Neural cell (in vitro differentiated cells): ENCODE measurements around the gene FKBP14. TPM values are rescaled to one million over a fixed set of nuclear protein-coding genes. Genes with fewer than 3 reads are reported as not detected.

Experiments used
- H2AFZ ChIP-seq: fragments of 200-600, 300-800 bp; sonication (generic), shearing (Covaris generic); 2 replicates; pipeline ENCODE4 v1.6.0; 2014; ENCODE audit warnings: low read depth, mild to moderate bottlenecking, antibody characterized with exemption, low read length, moderate library complexity
- H3F3A ChIP-seq: fragments of 200-600 bp; shearing (Covaris generic); 2 replicates; pipeline ENCODE4 v1.6.1; 2016; ENCODE audit warnings: mild to moderate bottlenecking, moderate library complexity, mixed read lengths, antibody characterized with exemption, low read length; ENCODE audit not compliant: insufficient read depth, poor library complexity, severe bottlenecking
- H3K27ac ChIP-seq: fragments of 200-600, 300-800 bp; sonication (generic), shearing (Covaris generic); 2 replicates; pipeline ENCODE4 v1.5.1; 2014; ENCODE audit warnings: mild to moderate bottlenecking, low read length, moderate library complexity
- H3K27me3 ChIP-seq: fragments of 300-800, 200-600 bp; sonication (generic), shearing (Covaris generic); 2 replicates; pipeline ENCODE4 v1.6.0; 2014; ENCODE audit warnings: mild to moderate bottlenecking, low read depth, low read length, moderate library complexity; ENCODE audit not compliant: insufficient read depth
- H3K36me3 ChIP-seq: fragments of 300-800, 200-600 bp; sonication (generic), shearing (Covaris generic); 2 replicates; pipeline ENCODE4 v1.5.1; 2014; ENCODE audit warnings: mild to moderate bottlenecking, antibody characterized with exemption, low read length, moderate library complexity; ENCODE audit not compliant: insufficient read depth
- H3K4me2 ChIP-seq: fragments of 300-800, 200-600 bp; sonication (generic), shearing (Covaris generic); 2 replicates; pipeline ENCODE4 v1.6.0; 2014; ENCODE audit warnings: mild to moderate bottlenecking, low read length
- H3K4me3 ChIP-seq: fragments of 300-800, 200-600 bp; sonication (generic), shearing (Covaris generic); 2 replicates; pipeline ENCODE4 v1.5.1; 2014; ENCODE audit warnings: mild to moderate bottlenecking, low read length, moderate library complexity
- H3K79me2 ChIP-seq: fragments of 200-600 bp; shearing (Covaris generic); replicated peaks from 2 replicates; pipeline ENCODE4 v1.6.0; 2014; ENCODE audit warnings: mild to moderate bottlenecking, low read length, moderate library complexity; ENCODE audit not compliant: insufficient read depth
- H3K9ac ChIP-seq: fragments of 300-800, 200-600 bp; sonication (generic), shearing (Covaris generic); 2 replicates; pipeline ENCODE4 v1.6.1; 2016; ENCODE audit warnings: mild to moderate bottlenecking, low read length, mixed read lengths
- H3K9me2 ChIP-seq: fragments of 200-600 bp; shearing (Covaris generic); 2 replicates; pipeline ENCODE4 v1.6.1; 2016; ENCODE audit warnings: mild to moderate bottlenecking, low read length, mixed read lengths; ENCODE audit not compliant: insufficient read depth
- H3K9me3 ChIP-seq: fragments of 200-600, 300-800 bp; sonication (generic), shearing (Covaris generic); 2 replicates; pipeline ENCODE4 v1.6.1; 2016; ENCODE audit warnings: mild to moderate bottlenecking, mixed run types, low read length, moderate library complexity, mixed read lengths
- H4K20me1 ChIP-seq: fragments of 200-600 bp; shearing (Covaris generic); 2 replicates; pipeline ENCODE4 v1.6.1; 2016; ENCODE audit warnings: mild to moderate bottlenecking, mixed run types; ENCODE audit not compliant: insufficient read depth
- EP300 ChIP-seq: fragments of 450-650 bp; conservative IDR thresholded peaks from 2 replicates; pipeline ENCODE4 v1.6.1; 2014; ENCODE audit warnings: antibody characterized with exemption, mild to moderate bottlenecking, moderate library complexity; ENCODE audit not compliant: poor library complexity, severe bottlenecking
- EZH2 ChIP-seq: fragments of 200-600, 300-800 bp; shearing (Covaris generic), sonication (generic); IDR thresholded peaks from 2 replicates; pipeline ENCODE4 v1.6.1; 2014; ENCODE audit warnings: antibody characterized with exemption, low read length, borderline replicate concordance, mild to moderate bottlenecking; ENCODE audit not compliant: insufficient read depth, poor library complexity, severe bottlenecking
- MXI1 ChIP-seq: fragments of 450-650 bp; conservative IDR thresholded peaks from 2 replicates; pipeline ENCODE4 v1.6.1; 2014; ENCODE audit warnings: antibody characterized with exemption, mild to moderate bottlenecking; ENCODE audit not compliant: poor library complexity, severe bottlenecking
- POLR2AphosphoS5 ChIP-seq: IDR thresholded peaks from 2 replicates; pipeline ENCODE4 v1.6.1; 2012
- RAD21 ChIP-seq: fragments of 450-650 bp; conservative IDR thresholded peaks from 2 replicates; pipeline ENCODE4 v1.6.1; 2014; ENCODE audit warnings: antibody characterized with exemption, mild to moderate bottlenecking, moderate library complexity
- SMC3 ChIP-seq: fragments of 450-650 bp; conservative IDR thresholded peaks from 2 replicates; pipeline ENCODE4 v1.6.1; 2014; ENCODE audit warnings: antibody characterized with exemption, mild to moderate bottlenecking, moderate library complexity; ENCODE audit not compliant: poor library complexity
- TAF1 ChIP-seq: IDR thresholded peaks from 2 replicates; pipeline ENCODE4 v1.6.1; 2012; ENCODE audit warnings: low read depth
- polyA plus RNA-seq: library from polyadenylated mRNA; depleted of rRNA; stranded (reverse); fragments of >200 nt; gene quantifications from 2 replicates; pipeline ENCODE4 v1.2.3, GENCODE V29; 2014
- TF ChIP-seq, protein P1 (sequence below): fragments of 450-650 bp; IDR thresholded peaks from 2 replicates; pipeline ENCODE4 v1.5.1; 2014; ENCODE audit warnings: antibody characterized with exemption, mild to moderate bottlenecking, moderate library complexity; ENCODE audit not compliant: poor library complexity, severe bottlenecking
- TF ChIP-seq, protein P2 (sequence below): IDR thresholded peaks from 2 replicates; pipeline ENCODE4 v1.6.1; 2012; ENCODE audit warnings: borderline replicate concordance

FKBP14 gene
- polyA plus RNA-seq, 1 donor from 2014 or later, result 36.7 TPM

DNA sequence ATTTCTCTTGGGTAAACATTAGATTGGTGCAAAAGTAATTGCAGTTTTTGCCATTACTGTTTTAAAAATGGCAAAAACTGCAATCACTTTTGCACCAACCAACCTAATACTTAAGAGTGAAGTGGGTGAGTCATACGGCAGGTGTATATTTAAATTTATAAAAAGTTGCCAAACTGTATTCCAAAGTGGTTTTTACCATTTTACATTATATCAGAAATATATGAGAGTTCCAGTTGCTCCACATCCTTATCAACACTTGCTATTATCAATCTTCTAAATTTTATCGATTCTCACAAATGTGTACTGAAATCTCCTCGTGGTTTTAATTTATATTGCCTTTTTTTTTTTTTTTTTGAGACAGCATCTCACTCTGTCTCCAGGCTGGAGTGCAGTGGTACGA lies 33.4 kb downstream of the FKBP14 start:
- Histone ChIP-seq H3K27me3 (no peaks in the 10 kb centered on the region), H3K9ac (no peak overlapping the region), H3K4me2 (no peak overlapping the region), H3K79me2 (peaks cover 13% of the 10 kb centered on the region), H2AFZ (no peak overlapping the region), H3K4me3 (no peak overlapping the region), H3F3A (no peaks in the 10 kb centered on the region), H3K36me3 (no peaks in the 10 kb centered on the region), H3K9me3 (peaks cover 7% of the 10 kb centered on the region), H4K20me1 (no peaks in the 10 kb centered on the region), H3K27ac (no peak overlapping the region), H3K9me2 (no peaks in the 10 kb centered on the region)
- no peak for TF ChIP-seq POLR2AphosphoS5
- no peak for TF ChIP-seq EP300
- no peak for TF ChIP-seq EZH2
- TF ChIP-seq TAF1, result no peak

DNA sequence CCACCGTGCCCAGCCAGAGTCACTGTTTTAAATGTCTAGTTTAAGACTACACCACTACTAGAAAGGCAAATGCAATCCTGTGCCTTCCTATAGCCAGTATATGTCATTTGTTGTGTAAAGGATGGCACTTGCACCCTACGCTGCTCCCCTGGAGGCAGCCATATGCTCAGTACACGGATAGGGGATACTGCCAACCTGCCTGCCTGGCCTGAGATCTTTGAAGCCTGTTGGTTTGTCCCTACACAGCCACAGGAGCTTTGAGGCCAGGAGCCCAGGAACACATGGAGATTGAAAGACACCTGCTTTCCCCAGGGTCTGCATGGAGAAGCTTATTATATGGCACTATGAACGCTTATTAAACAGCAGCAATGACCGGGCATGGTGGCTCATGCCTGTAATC lies 34.6 kb downstream of the FKBP14 start:
- Histone ChIP-seq H2AFZ (no peak overlapping the region), H3K4me2 (no peak overlapping the region), H3K79me2 (peaks cover 25% of the 10 kb centered on the region), H4K20me1 (no peaks in the 10 kb centered on the region), H3F3A (no peaks in the 10 kb centered on the region), H3K27ac (no peak overlapping the region), H3K36me3 (no peaks in the 10 kb centered on the region), H3K4me3 (no peak overlapping the region), H3K9me2 (no peaks in the 10 kb centered on the region), H3K9ac (no peak overlapping the region), H3K27me3 (no peaks in the 10 kb centered on the region), H3K9me3 (peaks cover 7% of the 10 kb centered on the region)
- TF ChIP-seq EZH2 (no peak), MXI1 (no peak), POLR2AphosphoS5 (no peak)
- TF ChIP-seq, protein P1, sequence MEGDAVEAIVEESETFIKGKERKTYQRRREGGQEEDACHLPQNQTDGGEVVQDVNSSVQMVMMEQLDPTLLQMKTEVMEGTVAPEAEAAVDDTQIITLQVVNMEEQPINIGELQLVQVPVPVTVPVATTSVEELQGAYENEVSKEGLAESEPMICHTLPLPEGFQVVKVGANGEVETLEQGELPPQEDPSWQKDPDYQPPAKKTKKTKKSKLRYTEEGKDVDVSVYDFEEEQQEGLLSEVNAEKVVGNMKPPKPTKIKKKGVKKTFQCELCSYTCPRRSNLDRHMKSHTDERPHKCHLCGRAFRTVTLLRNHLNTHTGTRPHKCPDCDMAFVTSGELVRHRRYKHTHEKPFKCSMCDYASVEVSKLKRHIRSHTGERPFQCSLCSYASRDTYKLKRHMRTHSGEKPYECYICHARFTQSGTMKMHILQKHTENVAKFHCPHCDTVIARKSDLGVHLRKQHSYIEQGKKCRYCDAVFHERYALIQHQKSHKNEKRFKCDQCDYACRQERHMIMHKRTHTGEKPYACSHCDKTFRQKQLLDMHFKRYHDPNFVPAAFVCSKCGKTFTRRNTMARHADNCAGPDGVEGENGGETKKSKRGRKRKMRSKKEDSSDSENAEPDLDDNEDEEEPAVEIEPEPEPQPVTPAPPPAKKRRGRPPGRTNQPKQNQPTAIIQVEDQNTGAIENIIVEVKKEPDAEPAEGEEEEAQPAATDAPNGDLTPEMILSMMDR, result no peak

DNA sequence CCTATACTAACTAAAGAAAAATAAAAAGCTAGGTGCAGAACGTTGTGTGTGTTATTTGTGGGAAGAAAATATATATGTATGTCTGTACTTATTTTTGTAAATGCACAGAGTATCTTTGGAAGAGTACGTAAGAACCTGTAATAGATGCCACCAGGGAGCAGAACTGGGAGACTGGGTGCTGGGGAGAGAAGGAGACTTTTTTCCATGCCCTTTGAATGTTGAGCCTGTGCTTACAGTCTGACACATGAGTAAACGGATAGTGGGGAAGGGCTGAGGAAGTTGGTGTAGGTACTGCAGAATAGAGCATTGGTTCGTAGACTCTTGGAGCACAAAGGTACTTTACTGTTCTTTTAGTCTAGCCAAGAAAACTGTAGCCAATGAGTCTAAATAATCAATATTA lies 35.6 kb downstream of the FKBP14 start:
- Histone ChIP-seq H3K79me2 (peaks cover 32% of the 10 kb centered on the region), H3K9ac (no peak overlapping the region), H3K4me2 (no peak overlapping the region), H3K9me2 (no peaks in the 10 kb centered on the region), H3K9me3 (peaks cover 3% of the 10 kb centered on the region), H3K4me3 (no peak overlapping the region), H4K20me1 (no peaks in the 10 kb centered on the region), H3K36me3 (no peaks in the 10 kb centered on the region), H3K27ac (no peak overlapping the region), H3F3A (no peaks in the 10 kb centered on the region), H3K27me3 (no peaks in the 10 kb centered on the region), H2AFZ (no peak overlapping the region)
- TF ChIP-seq, protein P1, result no peak
- no peak for TF ChIP-seq TAF1
- TF ChIP-seq, protein P2, sequence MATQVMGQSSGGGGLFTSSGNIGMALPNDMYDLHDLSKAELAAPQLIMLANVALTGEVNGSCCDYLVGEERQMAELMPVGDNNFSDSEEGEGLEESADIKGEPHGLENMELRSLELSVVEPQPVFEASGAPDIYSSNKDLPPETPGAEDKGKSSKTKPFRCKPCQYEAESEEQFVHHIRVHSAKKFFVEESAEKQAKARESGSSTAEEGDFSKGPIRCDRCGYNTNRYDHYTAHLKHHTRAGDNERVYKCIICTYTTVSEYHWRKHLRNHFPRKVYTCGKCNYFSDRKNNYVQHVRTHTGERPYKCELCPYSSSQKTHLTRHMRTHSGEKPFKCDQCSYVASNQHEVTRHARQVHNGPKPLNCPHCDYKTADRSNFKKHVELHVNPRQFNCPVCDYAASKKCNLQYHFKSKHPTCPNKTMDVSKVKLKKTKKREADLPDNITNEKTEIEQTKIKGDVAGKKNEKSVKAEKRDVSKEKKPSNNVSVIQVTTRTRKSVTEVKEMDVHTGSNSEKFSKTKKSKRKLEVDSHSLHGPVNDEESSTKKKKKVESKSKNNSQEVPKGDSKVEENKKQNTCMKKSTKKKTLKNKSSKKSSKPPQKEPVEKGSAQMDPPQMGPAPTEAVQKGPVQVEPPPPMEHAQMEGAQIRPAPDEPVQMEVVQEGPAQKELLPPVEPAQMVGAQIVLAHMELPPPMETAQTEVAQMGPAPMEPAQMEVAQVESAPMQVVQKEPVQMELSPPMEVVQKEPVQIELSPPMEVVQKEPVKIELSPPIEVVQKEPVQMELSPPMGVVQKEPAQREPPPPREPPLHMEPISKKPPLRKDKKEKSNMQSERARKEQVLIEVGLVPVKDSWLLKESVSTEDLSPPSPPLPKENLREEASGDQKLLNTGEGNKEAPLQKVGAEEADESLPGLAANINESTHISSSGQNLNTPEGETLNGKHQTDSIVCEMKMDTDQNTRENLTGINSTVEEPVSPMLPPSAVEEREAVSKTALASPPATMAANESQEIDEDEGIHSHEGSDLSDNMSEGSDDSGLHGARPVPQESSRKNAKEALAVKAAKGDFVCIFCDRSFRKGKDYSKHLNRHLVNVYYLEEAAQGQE, result no peak
- TF ChIP-seq EZH2, result no peak
- no peak for TF ChIP-seq SMC3
- no peak for TF ChIP-seq MXI1
- no peak for TF ChIP-seq POLR2AphosphoS5
- TF ChIP-seq RAD21, result no peak
- TF ChIP-seq EP300, result no peak
